K562 (cell line): ENCODE measurements around the gene CTDSPL. TPM values are rescaled to one million over a fixed set of nuclear protein-coding genes. Genes with fewer than 3 reads are reported as not detected.
A peak's percentile ranks its signal among the peaks of the same experiment; 100 is the strongest.

Source experiments
- CREB3L1 ChIP-seq: fragments of 450-650 bp; IDR thresholded peaks from 2 replicates; pipeline ENCODE4 v1.6.1; 2014; ENCODE audit warnings: low read depth, mild to moderate bottlenecking, moderate library complexity, borderline replicate concordance
- EZH2 ChIP-seq: IDR thresholded peaks from 2 replicates; pipeline ENCODE4 v1.6.1; 2012; ENCODE audit warnings: low read depth, mild to moderate bottlenecking, inconsistent platforms, low read length, borderline replicate concordance
- FOXO4 ChIP-seq: fragments of 450-650 bp; formaldehyde crosslinking; IDR thresholded peaks from 2 replicates; pipeline ENCODE4 v1.4.0; 2020; ENCODE audit warnings: mild to moderate bottlenecking, moderate library complexity
- FOXP1 ChIP-seq: sonication (generic); formaldehyde crosslinking; IDR thresholded peaks from 2 replicates; pipeline ENCODE4 v1.8.0; 2022; ENCODE audit warnings: mild to moderate bottlenecking, missing genetic modification reagents
- HIVEP1 ChIP-seq: fragments of 250-450 bp; sonication (Bioruptor Pico); IDR thresholded peaks from 2 replicates; pipeline ENCODE4 v1.4.0; 2020; ENCODE audit warnings: mild to moderate bottlenecking
- ID3 ChIP-seq, 2 experiments: fragments of 250-450 bp in 1 of 2; fragments of 450-650 bp in 1 of 2; sonication (Bioruptor Pico) in 1 of 2; IDR thresholded peaks; 2 replicates each; pipeline versions ENCODE4 v1.6.1 to v1.8.0; 2016 to 2021; ENCODE audit warnings: mild to moderate bottlenecking in 2 of 2, moderate library complexity in 2 of 2, missing compliant biosample characterization in 1 of 2, missing genetic modification characterization in 1 of 2
- KHSRP ChIP-seq: fragments of 450-650 bp; IDR thresholded peaks from 2 replicates; pipeline ENCODE4 v1.6.1; 2017
- KLF10 ChIP-seq: fragments of 250-450 bp; sonication (Bioruptor Pico); IDR thresholded peaks from 2 replicates; pipeline ENCODE4 v1.6.1; 2021; ENCODE audit warnings: matching md5 sums
- NEUROD1 ChIP-seq: fragments of 150-350 bp; IDR thresholded peaks from 2 replicates; pipeline ENCODE4 v1.6.1; 2014; ENCODE audit warnings: borderline replicate concordance, low read length, low read depth; ENCODE audit not compliant: partially characterized antibody
- NR2C2 ChIP-seq, 2 experiments: fragments of 200-800 bp in 1 of 2; sonication (Bioruptor generic) in 1 of 2; sonication (generic) in 1 of 2; formaldehyde crosslinking in 1 of 2; IDR thresholded peaks; 2 replicates each; pipeline versions ENCODE4 v1.6.1 to v1.8.0; 2016 to 2022; ENCODE audit warnings: mild to moderate bottlenecking in 1 of 2, missing compliant biosample characterization in 1 of 2, missing genetic modification characterization in 1 of 2, missing genetic modification reagents in 1 of 2
- PTTG1 ChIP-seq: fragments of 450-650 bp; IDR thresholded peaks from 2 replicates; pipeline ENCODE4 v1.6.1; 2016; ENCODE audit warnings: low read depth, mild to moderate bottlenecking, missing genetic modification characterization, missing compliant biosample characterization
- RBM15 ChIP-seq: fragments of 200-400 bp; formaldehyde crosslinking; IDR thresholded peaks from 2 replicates; pipeline ENCODE4 v1.6.1; 2018; ENCODE audit warnings: mild to moderate bottlenecking, low read length, moderate library complexity; ENCODE audit not compliant: insufficient read depth
- TAF15 ChIP-seq: fragments of 200-400 bp; formaldehyde crosslinking; IDR thresholded peaks from 2 replicates; pipeline ENCODE4 v1.6.1; 2017; ENCODE audit warnings: mild to moderate bottlenecking, low read depth, low read length, moderate library complexity
- XRCC4 ChIP-seq: IDR thresholded peaks from one replicate; pipeline ENCODE4 v1.6.1; 2011; ENCODE audit not compliant: insufficient read depth, insufficient read length; ENCODE audit errors: extremely low read depth
- ZBTB2 ChIP-seq: fragments of 450-650 bp; IDR thresholded peaks from 2 replicates; pipeline ENCODE4 v1.6.1; 2016; ENCODE audit warnings: antibody characterized with exemption
- ZNF12 ChIP-seq: sonication (generic); formaldehyde crosslinking; IDR thresholded peaks from 2 replicates; pipeline ENCODE4 v1.4.0; 2020; ENCODE audit warnings: mild to moderate bottlenecking, missing genetic modification reagents
- ZNF24 ChIP-seq: fragments of 450-650 bp; IDR thresholded peaks from 2 replicates; pipeline ENCODE4 v1.6.1; 2016
- ZNF282 ChIP-seq: sonication (generic); formaldehyde crosslinking; IDR thresholded peaks from 2 replicates; pipeline ENCODE4 v1.8.1; 2023; ENCODE audit warnings: missing genetic modification reagents
- ZNF639 ChIP-seq, 2 experiments: fragments of 200-800 bp in 1 of 2; sonication (Bioruptor generic) in 1 of 2; sonication (generic) in 1 of 2; formaldehyde crosslinking in 1 of 2; IDR thresholded peaks in 1 of 2; conservative IDR thresholded peaks in 1 of 2; 2 replicates each; pipeline versions ENCODE4 v1.5.0 to v1.6.1; 2016 to 2020; ENCODE audit warnings: missing compliant biosample characterization in 1 of 2, missing genetic modification characterization in 1 of 2, missing genetic modification reagents in 1 of 2
- polyA plus RNA-seq, 8 experiments: library from polyadenylated mRNA; depleted of rRNA in 4 of 8; stranded (reverse) in 5 of 8; unstranded in 3 of 8; fragments of >200 nt; fragmentation: Nextera tagmentation in 2 of 8; fragmentation: Illumina TruSeq in 1 of 8; extraction: Ambion mirVana in 2 of 8; extraction: Trizol in 1 of 8; gene quantifications; 2 replicates each; pipeline versions ENCODE4 v1.2.1 to v1.2.3, GENCODE V29; 2011 to 2014; ENCODE audit warnings: inconsistent platforms in 1 of 8, missing spikeins in 1 of 8
- total RNA-seq, 7 experiments: library from RNA; depleted of rRNA in 6 of 7; stranded (reverse); fragments of >200 nt in 6 of 7; fragmentation: Illumina TruSeq in 2 of 7; extraction: Trizol in 2 of 7; gene quantifications; 2 replicates each; pipeline versions ENCODE4 v1.2.1 to v1.2.3, GENCODE V29; 2011 to 2021; ENCODE audit warnings: low replicate concordance in 1 of 7
- TF ChIP-seq, protein P1 (sequence below): fragments of 200-800 bp; sonication (Bioruptor generic); IDR thresholded peaks from 2 replicates; pipeline ENCODE4 v1.6.1; 2017; ENCODE audit warnings: missing genetic modification characterization, missing compliant biosample characterization

Gene CTDSPL
- total and polyA plus RNA-seq, 9 of the 15 experiments (the other 6 are each of a cell fraction or from before 2014, with no cell fraction given), result 5.1 to 19.3 (median 11.3) TPM

DNA sequence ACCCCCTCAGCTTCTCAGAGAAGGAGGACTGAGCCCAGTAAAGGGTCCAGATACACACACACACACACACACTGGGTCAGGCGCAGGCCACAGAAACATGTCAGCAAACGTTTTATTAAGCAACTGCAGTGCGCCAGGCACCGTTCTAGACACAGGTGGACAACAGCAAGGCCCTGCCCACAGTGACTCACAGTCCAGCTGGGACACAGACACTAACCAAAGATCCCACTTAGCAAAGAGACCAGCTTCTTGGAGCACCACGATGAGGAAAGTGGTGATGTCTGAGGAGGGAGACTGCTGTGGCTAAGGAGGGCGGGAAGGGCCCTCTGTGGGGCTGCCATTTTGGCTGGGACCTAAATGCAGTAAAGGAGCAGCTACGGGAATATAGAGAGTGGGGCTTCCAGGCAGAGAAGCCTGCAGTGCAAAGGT lies 126.1 kb downstream of the CTDSPL start (continued):
- TF ChIP-seq, protein P1, sequence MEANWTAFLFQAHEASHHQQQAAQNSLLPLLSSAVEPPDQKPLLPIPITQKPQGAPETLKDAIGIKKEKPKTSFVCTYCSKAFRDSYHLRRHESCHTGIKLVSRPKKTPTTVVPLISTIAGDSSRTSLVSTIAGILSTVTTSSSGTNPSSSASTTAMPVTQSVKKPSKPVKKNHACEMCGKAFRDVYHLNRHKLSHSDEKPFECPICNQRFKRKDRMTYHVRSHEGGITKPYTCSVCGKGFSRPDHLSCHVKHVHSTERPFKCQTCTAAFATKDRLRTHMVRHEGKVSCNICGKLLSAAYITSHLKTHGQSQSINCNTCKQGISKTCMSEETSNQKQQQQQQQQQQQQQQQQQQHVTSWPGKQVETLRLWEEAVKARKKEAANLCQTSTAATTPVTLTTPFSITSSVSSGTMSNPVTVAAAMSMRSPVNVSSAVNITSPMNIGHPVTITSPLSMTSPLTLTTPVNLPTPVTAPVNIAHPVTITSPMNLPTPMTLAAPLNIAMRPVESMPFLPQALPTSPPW (CRISPR knock-in tag), result no peak
- TF ChIP-seq EZH2 (no peak), KHSRP (no peak), ID3 (CRISPR knock-in tag; IDR thresholded peaks at IDR 0.05) (no peak), ID3 (tag; IDR thresholded peaks at IDR 0.05) (no peak), FOXP1 (CRISPR knock-in tag) (0 out of 2 replicates have a peak, but pooled peaks have one; percentile 24), ZBTB2 (peak; percentile 56; the same call in 1 of the 2 replicates), RBM15 (no peak), ZNF282 (CRISPR knock-in tag) (no peak), CREB3L1 (peak; percentile 23; the same call in 1 of the 2 replicates), PTTG1 (tag) (no peak), ZNF12 (no peak), NR2C2 (CRISPR knock-in tag; IDR thresholded peaks at IDR 0.05) (0 out of 2 replicates have a peak, but pooled peaks have one; percentile 42), NR2C2 (tag; IDR thresholded peaks at IDR 0.05) (no peak), KLF10 (CRISPR knock-in tag) (no peak), NEUROD1 (no peak), FOXO4 (CRISPR knock-in tag) (no peak), XRCC4 (no peak), TAF15 (no peak), HIVEP1 (CRISPR knock-in tag) (no peak), ZNF639 (CRISPR knock-in tag; conservative IDR thresholded peaks at IDR 0.05 in 1 of 2, IDR thresholded peaks at IDR 0.05 in 1 of 2) (no peak), ZNF24 (no peak; the same call in 1 of the 2 replicates)
